ENCODE data around the gene ZNF813.
"Not testable (repeated sequence)": the region's sequence is repeated elsewhere in the genome, so short reads cannot be mapped to it uniquely, and the experiment has no call there.

ZNF813 gene

DNA sequence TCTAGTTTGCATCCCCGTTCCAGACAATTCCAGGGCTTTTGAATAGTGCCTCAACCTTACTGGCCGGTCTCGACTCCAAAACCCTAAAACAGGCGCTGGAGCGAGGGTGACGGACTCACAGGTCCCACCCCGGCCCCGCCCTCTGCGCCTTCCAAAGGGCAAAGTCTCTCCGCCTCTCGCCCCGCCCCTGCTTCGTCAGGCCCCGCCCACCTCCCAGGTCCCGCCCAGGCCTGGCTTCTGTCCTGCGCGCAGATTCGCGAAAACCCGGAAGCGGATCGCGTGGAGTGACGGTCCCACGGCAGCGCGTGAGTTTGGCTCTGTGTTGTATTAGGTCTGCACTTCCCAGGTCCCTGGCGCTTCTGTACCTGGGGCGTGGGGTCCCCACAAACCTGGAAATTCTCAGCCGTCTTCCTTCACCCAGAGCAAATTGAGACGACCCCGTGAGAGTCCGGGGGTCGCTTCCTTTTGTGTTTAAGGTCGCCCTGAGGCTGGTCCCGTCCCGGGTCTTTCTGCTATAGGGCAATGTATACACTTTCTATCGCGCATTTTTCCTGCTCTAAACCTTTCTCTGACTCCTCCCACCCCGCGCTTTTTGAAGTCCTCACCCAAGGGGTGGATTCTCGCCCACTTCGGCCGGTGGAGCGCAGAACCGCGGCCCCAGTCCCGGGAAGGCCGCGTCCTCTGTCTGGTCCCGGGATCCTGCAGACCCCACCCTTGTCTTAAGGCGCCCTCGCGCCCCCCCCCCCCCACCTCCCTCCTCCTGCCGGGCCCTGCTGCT lies at the start of gene ZNF813:
TSS of gene ZNF813 (plus strand) at position 249 of the 778 bp plus-strand sequence. CDS start 16,090 bp downstream, outside the sequence.
- DNase-seq = peak; percentile 98

DNA sequence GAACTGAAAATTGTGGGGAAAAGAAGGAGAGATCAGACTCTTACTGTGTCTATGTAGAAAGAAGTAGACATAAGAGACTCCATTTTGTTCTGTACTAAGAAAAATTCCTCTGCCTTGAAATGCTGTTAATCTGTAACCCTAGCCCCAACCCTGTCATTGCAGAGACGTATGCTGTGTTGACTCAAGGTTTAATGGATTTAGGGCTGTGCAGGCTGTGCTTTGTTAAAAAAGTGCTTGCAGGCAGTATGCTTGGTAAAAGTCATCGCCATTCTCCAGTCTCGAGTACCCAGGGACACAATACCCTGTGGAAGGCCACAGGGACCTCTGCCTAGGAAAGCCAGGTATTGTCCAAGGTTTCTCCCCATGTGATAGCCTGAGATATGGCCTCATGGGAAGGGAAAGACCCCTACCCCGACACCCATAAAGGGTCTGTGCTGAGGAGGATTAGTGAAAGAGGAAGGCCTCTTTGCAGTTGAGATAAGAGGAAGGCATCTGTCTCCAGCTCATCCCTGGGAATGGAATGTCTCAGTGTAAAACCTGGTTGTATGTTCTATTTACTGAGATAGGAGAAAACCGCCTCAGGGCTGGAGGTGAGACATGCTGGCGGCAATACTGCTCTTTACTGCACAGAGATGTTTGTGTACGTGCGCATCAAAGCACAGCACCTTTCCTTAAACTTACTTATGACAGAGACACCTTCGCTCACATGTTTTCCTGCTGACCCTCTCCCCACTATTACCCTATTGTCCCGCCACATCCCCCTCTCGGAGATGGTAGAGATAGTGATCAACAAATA lies 46.8 kb upstream of the ZNF813 start:
- not testable (repeated sequence) for DNase-seq

DNA sequence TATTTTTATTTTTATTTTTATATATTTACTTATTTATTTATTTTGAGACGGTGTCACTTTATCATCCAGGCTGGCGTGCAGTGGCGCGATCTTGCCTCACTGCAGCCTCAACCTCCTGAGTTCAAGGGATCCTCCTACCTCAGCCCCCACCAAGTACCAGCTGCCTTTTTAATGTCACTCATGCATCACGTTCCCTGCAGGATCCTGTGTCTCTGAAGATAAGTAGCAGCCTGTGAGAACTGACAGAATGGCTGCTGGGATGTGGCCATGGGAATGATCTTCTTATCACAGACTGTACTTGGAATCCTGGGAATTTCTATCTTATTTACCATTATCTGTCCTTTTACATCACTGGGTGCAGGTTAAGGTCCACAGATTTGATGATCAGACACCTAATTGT lies 45.0 kb upstream of the ZNF813 start:
- no peak for DNase-seq

DNA sequence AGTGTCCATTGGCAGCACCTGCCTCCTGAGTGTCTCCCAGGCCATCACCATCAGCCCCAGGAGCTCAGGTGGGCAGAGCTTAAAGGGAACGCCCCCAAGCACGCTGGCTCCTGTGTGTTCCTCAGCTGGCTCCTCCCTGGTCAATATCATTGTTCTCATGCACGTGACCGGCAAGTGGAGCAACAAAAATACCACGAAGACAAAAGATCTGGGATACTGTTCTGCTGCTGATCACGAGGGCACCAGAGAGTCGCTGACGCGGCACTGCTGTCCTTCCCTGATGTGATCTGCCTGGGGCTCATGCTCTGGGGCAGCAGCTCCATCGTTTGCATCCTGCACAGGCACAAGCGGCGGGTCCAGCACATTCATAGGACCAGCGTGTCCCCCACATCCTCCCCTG lies 44.5 kb upstream of the ZNF813 start:
- DNase-seq = not testable (repeated sequence)

GRCh38 chr19:53423680-53424079 lies 43.9 kb upstream of the ZNF813 start:
- DNase-seq = not testable (repeated sequence)

- peak; percentile 61 for DNase-seq
Observed at GRCh38 chr19:53424968-53425597, 42.5 kb upstream of the ZNF813 start.

DNA sequence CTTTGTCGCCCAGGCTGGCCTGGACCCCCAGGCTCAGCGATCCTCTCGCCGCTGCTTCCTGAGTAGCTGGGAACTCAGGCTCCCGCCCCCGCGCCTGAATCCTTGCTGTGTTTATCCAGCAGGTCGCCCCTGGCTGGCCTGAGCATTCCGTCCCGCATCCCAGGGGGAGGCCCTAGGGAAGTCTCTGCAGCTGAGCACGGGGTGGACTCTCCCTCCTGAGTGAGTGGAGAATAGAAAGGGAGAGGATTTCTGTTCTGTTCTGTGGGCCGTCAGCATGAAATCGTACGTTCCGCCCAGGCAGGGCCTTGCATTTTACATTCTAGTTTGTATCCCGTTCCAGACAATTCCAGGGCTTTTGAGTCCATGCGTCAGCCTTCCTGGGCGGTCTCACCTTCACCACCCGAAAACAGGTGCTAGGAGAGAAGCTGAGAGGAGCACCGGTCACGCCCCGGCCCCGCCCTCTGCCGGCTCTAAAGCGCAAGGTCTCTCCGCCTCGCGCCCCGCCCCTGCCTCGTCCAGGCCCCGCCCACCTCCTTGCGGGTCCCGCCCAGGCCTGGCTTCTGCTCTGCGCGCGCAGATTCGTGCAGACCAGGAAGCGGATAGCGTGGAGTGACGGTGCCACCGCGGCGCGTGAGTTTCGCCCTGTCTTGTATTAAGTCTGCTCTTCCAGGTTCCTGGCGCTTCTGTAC lies 36.0 kb upstream of the ZNF813 start, which contains the start of gene ZNF761:
TSS of gene ZNF761 (plus strand) at position 586 of the 689 bp plus-strand sequence. CDS start 15,285 bp downstream, outside the sequence.
- peak; percentile 98 for DNase-seq

DNA sequence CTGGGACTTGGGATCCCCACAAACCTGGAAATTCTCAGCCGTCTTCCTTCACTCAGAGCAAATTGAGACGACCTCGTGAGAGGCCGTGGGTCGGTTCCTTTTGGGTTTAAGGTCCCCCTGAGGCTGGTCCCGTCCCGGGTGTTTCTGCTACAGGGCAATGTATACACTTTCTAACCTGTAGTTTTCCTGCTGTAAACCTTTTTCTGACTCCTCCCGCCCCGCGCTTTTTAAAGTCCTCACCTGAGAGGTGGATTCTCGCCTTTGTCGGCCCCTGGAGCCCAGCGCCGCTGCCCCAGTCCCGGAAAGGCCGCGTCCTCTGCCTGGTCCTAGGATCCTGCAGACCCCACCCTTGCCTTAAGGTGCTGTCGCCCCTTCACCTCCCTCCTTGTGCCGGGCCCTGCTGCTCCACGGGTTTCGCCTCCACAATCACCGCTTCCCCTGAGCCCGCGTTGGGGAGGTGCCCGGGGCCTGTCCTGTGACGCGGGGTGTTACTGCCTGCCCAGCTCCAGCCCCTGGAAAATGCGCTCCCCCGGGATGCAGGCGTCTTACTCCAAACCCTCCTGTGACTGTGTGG lies 35.4 kb upstream of the ZNF813 start:
- peak; percentile 16 for DNase-seq

- not testable (repeated sequence) for DNase-seq
Observed at GRCh38 chr19:53443809-53444208, 23.7 kb upstream of the ZNF813 start.

DNA sequence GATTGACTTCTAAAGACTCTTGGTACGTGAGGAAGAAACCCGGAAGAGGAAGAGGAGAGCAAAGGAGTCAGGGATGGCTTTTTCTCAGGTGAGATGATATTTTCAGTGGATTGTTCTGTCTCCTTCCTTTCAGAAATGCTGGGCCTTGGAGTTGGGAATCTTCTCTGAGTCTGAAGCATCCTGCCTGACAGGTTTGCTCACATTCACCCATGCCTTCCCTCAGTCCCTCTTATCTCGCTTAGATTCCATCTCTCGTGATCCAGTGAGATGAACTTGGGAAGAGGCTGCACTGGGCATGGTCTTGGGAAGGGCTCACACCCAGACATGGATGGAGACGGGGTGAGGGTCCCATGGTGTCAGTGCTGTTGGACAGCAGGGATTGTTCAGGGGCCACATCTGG lies 20.3 kb upstream of the ZNF813 start:
- not testable (repeated sequence) for DNase-seq

- DNase-seq = no peak
Observed at GRCh38 chr19:53455828-53456227, 11.7 kb upstream of the ZNF813 start.

GRCh38 chr19:53460131-53460721 lies 7.3 kb upstream of the ZNF813 start:
- not testable (repeated sequence) for DNase-seq

GRCh38 chr19:53461866-53462265 lies 5.7 kb upstream of the ZNF813 start:
- no peak for DNase-seq

- no peak for DNase-seq
Observed at GRCh38 chr19:53462861-53463260, 4.7 kb upstream of the ZNF813 start.

DNA sequence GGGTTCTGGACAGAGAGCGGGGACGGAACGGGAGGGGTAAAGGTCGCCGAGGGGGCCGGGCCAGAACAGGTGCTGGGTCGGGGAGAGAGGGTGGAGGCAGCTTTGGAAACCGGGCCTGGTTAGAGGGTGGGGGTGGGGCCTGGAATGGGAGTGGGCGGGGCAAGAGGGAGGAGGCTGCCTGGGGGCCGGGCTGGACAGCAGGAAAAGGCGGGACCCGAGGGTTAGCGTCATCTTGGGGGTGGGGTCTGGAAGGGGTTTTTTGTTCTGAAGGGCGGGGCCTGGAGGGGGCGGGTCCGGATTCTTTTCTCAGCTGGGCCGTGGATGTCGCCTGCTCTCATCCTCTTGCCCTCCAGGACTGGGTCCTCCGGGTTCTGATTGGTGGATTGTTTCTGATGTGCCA lies 4.3 kb upstream of the ZNF813 start:
- no peak for DNase-seq

DNA sequence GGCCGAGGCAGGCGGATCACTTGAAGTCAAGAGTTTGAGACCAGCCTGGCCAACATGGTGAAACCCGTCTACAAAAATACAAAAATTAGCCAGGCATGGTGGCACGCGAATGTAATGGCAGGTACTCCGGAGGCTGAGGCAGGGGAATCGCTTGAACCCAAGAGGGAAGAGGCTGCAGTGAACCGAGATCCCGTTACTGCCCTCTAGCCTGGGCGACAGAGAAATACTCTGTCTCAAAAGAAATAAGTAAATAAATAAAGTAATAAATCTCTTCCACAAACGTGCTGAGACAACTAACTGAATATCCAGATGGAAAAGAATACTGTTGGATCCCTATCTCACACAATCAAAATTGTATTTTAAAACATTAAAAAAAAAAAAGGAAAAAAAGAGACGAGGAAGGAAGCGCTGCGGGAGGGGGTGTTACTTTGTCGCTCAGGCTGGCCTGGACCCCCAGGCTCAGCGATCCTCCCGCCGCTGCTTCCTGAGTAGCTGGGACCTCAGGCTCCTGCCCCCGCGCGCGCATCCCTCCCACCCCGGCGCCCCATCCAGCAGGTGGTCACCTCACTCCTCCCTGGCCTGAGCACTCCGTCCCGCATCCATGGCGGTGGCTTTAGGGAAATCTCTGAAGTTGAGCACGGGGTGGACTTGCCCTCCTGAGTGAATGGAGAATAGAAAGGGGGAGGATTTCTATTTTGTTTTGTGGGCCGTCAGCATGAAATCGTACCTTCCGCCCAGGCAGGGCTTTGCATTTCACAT lies 628 bp upstream of the ZNF813 start:
- DNase-seq = no peak

DNA sequence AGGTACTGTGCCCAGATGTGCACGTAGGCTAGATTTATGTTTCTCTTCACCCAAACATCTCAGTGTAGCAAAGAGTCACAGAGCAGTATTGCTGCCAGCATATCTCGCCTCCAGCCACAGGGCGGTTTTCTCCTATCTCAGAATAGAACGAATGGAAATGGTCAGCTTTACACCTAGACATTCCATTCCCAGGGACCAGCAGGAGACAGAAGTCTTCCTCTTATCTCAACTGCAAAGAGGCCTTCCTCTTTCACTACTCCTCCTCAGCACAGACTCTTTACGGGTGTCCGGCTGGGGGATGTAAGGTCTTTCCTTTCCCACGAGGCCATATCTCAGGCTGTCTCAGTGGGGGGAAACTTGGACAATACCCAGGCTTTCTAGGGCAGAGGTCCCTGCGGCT lies 1.1 kb downstream of the ZNF813 start:
- DNase-seq = not testable (repeated sequence)

GRCh38 chr19:53471916-53472315 lies 4.4 kb downstream of the ZNF813 start:
- no peak for DNase-seq

DNA sequence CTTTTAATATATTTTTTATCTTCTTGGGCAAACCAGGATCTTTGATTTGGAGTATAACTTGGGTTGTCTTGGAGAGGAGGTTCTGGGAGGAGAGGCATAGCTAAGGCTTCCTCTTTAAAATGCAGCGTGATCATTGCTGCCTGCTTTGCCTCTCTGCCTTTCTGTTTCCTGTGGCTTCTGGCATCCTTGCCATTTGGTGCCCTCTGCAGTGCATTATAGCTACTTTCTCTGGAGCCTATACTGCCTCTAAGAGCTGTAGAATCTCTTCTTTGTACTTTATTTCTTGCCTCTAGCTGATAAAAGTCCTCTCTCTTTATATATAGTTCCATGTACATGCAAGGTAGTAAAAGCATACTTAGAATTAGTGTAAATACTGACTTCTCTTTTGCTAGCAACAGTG lies 7.3 kb downstream of the ZNF813 start:
- not testable (repeated sequence) for DNase-seq

GRCh38 chr19:53475470-53475869 lies 7.9 kb downstream of the ZNF813 start:
- DNase-seq = not testable (repeated sequence)

GRCh38 chr19:53483751-53484150 lies 16.2 kb downstream of the ZNF813 start:
- DNase-seq = not testable (repeated sequence)
